NCI-H345 treated with DMSO at 0.1 percent for 48 hours (cell line): ENCODE data around the gene GNA12.
A peak's percentile ranks its signal among the peaks of the same experiment; 100 is the strongest.

Experiments used
- DNase-seq: peaks from one replicate; lab custom pipeline; 2025; ENCODE audit not compliant: unreplicated experiment; lab: John Stamatoyannopoulos, UW

The GNA12 gene

DNA sequence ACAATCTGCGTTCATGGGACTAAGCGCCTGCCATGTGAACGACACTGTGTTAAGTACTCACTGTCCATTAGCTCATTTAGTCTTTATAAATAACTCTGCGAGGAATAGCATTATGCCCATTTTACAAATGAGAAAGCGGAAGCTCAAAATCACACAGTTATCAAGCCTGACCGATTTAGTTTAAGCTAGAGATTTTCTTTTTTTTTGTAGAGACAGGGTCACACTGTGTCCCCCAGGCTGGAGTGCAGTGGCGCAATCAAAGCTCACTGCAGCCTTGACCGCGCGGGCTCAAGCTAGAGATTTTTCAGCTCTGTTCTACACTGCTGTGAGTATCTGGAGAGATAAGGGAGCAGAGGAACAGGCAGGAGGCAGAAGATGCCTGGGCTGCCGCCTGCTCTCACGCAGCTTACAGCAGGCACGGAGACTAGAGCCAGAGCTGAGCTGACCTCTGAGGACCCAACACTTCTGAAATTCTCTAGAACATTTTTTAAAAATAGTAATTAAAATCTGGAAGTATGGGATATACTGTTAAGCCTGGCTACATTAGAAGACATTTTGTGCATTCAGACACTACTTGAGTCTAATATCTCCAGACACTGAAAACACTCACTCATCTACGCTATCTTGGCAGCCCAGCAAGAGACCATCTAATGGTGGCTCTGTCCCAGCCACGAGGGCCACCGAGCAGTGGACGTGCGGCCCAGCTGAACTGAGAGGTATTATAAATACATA is 38.7 kb downstream of the GNA12 start:
- DNase-seq, result no peak

DNA sequence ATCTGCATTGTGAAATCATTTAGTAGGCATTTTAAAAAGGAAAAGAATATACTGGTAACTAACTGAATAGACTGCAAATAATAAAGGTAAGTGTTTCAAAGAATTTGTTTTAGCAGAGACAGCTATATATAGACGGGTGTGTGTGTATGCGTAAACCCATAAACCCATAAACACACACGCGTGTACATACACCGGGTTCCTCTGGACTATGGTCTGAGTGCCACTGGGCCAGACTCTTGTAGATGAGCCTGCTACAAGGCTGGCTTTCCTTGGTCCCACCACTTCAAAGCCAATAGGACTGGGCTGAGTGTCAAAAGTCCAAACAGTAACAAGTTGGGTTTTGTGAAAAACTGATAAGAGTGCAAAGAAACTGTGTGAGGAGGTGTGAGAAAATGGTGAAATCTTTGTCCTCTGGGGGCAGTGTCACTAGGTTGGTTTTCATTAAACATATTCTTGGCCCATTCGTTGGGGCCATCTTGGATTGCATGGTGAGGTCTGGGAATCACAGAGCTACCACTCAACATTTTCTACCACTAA is 39.8 kb downstream of the GNA12 start:
- no peak for DNase-seq

DNA sequence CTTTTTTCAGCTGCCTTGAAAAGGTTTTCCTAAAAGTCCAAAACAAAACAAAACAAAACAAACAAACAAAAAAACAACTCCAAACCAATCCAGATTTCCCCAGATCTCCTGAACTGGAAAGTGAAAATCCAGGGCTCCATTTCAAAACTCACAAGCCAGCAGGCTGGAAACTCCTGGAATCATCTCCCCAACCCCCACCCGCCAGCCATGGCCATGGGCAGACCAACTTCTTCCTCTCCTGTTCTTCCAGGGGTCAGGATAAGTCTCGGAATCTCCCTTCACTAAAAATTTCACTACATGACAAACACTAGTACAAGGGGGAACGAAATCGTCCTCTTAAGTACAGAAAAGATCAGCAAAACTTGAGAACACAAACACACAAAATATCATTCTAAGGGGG is 40.4 kb downstream of the GNA12 start:
- no peak for DNase-seq

DNA sequence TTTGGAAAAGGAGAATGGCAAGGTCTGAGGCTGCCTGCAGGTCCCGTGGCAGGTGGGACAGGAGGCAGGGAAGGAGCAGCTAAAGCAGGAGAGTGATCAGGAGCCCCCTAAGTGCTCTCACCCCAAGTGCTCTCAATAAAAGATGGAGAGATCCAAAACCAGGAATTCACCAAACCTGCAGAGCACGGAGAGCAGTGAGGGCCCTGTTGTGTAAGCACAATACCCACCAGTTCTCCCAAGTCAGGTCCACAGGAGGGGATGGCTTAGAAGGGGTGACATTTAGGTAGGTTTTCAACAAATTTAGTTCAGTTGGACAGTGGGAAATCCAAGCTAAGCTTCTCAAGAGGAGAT is 40.8 kb downstream of the GNA12 start:
- no peak for DNase-seq

DNA sequence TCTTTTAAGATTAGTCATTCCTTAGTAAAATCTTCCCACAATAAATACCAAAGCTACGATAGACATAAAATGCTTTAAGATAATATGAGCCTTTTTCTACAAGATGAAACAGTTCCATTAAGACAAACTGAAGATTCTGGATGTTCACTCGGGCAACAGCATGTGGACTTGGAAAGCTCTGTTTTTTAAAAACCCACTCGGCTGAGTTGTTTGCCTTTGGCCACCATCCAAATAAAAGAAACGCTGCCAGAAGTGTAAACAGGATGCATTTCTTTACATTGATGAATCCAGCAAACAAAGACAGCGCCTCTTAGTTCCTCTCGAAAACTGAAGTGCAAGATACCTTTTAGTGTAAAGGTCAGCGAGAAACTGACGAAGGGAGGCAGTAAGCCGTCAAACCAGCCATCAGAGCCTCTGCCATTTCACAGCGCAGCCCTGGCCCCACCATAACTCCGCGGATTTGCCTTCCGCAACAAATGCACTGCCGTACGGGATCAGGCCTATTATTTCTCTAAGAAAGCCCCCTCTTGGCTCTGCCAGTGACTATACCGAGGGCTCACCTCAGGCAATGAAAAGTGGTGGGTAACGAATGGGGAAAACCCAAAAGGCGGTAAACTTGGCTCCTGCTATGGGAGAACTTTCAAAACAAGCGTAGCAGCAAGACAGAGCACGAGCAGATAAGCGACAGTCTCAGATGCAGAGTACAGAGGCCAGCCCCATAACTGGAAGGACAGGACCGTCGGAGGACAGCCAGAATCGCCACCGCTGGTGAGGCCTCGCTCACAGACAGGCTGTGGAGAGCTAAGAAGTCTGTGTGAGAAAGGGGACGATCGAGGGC is 41.4 kb downstream of the GNA12 start:
- peak; percentile 78 for DNase-seq

DNA sequence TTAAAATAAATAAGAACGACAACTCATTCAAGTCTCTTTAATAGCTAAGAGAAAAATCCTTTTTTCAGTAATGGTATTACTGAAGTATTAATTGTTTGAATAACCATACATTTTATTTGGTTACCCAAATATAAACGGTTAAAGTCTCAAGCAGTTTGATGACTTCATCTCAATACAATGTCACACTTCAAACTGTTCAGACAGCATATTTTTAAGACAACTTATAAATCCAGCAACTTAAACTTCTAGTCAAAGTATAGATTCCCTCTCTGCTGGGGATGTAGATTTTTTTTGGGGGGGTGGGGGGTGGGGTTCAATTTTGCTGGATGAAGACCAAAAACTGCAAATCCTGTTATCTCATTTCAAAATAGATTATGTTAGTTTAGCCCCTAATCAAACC is 42.0 kb downstream of the GNA12 start:
- no peak for DNase-seq

DNA sequence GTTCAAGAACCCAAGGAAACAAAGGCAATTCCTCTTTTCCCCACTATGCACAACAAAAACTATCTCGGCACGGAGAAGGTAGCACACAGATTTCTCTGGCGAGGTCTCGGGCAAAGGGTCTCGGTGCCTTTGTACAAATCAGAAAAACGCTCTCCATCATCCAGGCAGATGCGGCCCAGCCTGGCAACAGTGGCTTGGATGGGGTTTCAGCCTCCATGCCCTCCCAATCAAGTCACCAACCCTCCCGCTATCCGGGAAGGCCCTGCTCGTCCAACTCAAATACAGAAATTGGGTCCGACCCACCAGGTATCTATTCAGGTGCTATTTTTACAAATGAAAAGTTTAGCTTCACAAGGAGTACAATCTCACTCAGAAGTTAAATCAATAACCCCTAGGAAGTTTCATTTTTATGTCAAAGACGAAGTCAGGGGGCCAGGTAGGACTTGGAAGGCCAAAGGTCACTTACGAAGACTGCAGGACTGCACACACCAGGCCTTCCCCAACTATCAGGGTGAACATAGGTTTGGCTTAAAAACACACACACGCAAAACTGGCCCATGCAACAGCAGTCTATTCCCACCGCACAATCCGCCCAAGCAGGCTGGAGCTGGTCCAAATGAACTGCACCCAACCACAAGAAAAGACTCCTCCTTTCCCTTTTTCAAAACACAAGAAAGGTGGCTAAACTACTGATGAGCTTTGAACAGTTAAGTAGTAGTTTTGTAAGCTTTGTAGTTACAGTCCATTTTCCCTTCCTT is 43.0 kb downstream of the GNA12 start:
- no peak for DNase-seq

DNA sequence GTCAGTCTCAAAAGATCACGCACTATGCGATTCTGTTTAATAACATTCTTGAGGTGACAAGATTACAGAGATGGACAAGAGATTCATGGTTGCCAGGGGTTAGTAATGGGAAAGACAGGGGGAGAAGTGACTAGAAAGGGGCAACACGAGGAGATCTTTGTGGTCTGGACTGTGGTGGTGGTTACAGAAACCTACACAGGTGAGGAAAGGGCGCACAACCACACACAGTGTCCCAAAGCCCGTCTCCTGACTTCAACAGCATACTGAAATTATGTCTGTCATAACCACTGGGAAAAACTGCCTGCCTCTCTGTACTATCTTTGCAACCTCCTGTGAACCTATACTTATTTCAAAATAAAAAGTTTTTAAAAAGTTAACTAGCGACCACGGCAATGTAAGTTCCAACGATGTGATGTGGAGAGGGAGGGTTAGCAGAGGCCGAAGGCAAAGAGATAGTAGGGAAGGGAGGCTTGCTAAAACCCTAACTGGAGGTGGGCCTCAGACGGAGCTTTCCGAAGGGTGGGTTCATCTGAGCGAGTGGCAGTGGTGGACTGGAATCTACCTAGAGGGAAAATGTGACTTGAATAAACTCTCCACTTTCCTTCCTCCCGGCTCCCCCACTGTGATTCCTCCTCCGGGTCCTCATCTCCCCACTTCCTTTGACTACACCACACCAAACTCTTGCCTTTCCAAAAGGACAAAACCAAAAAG is 43.7 kb downstream of the GNA12 start:
- DNase-seq, result no peak

DNA sequence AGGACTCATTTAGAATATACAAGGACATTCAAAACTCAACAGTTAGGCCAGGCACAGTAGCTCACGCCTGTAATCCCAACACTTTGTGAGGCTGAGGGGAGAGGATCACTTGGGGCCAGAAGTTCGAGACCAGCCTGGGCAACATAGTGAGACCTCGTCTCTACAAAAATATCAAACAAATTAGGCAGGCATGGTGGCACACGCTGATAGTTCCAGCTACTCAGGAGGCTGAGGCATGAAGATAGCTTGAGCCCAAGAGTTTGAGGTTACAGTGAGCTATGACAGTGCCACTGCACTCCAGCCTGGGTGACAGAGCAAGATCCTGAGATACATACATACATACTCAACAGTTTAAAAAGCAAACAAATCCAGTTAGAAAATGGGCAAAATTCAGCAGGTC is 44.9 kb downstream of the GNA12 start:
- DNase-seq, result no peak

DNA sequence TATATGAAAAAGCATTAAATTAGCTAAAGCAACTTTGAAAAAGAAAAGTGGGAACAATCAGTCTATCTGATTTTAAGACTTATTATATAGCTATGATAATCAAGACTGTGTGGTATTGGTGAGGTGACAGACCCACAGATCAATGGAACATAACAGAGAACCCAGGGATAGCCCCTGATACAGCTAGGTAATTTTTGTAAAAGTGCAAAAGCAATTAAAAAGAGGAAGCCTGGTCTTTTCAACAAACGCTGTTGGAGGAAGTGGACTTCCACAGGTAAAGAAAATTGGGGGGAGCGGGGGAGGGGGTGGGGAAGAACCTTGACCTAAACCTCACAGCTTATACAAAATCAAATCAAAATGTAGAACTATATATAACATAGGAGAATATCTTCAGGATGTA is 45.4 kb downstream of the GNA12 start:
- no peak for DNase-seq

DNA sequence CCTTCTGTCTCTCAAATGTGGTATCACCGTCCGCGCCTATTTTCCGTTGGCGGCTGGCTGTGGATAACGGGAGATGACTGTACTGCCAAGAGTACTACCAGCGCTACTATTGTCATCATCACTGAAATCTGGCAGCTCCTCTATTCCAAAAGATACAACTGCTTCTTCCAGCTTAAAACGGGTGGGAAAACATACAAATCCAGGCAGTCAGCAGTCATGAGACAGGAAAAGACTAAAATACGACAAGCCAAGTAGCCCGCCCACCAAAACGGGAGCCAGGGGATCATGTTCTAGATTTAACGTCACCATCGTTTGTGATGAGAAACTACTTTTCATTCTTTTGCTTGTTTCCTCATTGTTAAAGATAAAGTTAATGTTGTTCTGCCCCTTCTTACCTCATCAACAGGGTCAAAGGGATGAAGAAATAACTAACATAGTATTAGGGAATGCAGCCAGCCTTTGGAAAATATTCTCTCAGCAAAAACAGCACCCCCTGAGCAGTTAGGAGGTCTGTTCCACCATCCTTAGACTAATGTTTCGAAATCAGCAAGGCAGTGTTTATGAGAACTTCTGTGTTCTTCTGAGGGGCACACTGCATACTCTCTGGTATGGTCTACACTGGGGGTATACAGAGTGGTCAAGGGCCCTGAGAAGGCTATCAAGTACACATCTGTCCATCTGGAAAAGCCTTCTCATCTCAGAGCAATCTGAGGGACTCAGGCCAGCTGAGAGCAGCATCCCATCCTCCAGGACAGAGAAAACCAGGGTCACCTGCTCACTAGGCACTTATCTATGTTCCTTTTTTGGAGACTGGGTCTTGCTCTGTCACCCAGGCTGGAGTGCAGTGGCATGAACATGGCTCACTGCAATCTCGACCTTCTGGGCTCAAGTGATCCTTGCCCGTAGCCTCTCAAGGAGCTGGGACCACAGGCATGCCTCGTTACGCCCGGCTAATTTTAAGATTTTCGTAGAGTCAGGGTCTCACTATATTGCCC is 47.5 kb downstream of the GNA12 start:
- no peak for DNase-seq

DNA sequence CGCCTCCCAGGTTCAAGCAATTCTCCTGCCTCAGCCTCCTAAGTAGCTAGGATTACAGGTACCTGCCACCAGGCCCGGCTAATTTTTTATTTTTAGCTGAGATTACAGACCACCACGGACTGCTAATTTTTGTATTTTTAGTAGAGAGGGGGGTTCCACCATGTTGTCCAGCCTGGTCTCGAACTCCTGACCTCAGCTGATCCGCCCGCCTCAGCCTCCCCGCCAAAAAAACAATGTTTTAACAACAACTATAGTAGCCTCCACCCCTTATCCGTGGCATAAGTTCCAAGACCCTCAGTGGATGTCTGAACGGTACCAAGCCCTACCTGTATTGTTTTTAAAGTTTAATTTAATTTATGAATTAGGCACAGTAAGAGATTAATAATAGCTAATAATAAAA is 48.2 kb downstream of the GNA12 start:
- DNase-seq, result no peak

DNA sequence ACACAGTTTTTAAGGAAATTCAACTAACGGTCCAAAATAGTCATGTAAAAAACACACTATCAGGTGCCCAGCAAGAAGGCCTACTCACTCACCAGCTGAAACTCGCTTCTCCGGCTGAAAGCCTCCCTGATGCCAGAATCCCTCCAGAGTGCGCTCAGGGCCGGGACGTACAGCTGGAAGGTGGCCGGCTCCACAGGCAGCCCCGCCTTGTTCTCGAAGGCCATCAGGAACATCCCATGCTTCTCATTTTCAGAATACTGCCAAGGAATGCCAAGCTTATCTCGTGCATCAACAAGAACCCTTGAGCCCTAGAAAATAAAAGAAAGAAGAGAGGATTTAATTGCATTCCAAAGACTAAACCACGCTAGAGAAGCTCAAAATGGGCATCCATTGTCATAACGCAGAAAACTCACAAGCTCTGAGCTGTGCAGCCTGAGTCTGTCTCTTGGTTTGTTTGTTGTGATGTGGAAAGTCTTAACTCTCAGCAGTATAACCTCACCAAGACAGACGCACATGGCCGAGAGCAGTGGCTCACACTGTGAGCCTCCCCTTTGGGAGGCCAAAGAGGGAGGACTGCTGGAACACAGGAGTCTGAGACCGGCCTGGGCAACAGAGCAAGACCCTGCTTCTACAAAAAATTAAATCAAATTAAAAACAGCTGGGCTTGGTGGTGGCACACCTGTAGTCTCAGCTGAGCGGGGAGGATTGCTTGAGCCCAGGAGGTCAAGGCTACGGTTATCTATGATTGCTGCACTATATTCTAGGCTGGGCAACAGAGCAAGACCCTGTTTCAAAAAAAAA is 49.1 kb downstream of the GNA12 start:
- no peak for DNase-seq

DNA sequence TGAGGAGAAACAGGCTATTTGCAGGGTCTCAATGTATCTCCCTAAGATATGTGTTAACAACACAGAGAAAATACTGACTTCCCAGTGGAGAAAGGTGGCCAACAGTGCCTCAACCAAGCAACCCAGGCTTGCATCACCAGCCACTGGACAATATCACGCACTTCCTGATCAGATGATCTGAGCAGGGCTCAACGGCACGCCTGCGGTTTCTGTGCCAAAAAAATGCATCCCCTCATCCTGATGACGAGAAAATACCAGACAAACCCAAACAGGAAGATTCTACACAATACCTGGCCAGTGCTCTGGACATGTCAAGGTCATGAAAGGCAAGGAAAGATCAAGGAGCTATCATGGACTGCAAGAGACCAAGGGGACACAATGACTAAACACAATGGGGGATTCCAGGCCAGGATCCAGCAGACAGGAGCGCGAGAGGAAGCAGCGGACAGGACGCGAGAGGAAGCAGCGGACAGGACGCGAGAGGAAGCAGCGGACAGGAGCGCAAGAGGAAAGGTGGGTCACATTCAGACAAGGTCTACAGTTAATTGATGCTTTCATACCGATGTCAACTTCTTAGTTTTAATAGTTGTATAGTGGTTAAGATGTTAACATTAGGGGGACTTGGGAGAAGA is 51.1 kb downstream of the GNA12 start:
- DNase-seq, result no peak

DNA sequence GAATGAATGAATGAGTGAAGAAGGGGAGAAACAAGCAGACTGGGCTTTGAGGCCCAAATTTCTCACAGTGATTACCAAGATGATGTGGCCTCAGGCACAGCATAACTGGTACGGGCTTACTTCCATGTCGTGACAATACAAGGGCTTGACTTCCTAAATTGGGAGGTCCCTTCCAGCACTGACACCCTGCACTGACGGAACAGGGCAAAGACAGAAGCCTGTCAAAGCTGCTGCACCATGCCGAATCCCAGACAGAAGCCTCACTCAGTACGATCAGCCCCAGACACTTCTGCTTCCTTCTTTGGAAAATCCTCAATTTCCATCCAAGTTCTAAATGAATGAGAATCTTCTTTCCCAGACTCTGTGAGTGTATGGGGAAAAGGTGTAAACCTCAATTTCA is 51.9 kb downstream of the GNA12 start:
- no peak for DNase-seq

DNA sequence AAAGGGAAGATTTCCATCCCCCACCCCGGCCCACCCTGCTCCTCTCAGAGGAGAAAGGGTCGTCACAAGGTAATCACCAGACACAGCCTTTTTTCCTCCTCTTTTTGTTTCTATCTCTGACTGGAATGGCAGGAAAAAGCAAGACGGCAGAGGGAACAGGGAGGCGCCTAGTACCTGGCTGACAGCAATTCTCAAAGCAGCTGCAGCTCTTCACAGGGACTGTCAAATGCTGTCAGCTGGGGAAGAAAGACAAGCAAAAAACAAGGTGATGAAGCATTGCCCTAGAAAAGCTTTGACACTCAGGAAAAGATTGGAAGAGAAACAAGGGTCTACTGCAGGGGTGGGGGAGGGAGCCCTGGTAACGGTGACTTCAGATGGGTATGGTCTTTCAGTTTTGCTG is 52.7 kb downstream of the GNA12 start:
- DNase-seq, result no peak

DNA sequence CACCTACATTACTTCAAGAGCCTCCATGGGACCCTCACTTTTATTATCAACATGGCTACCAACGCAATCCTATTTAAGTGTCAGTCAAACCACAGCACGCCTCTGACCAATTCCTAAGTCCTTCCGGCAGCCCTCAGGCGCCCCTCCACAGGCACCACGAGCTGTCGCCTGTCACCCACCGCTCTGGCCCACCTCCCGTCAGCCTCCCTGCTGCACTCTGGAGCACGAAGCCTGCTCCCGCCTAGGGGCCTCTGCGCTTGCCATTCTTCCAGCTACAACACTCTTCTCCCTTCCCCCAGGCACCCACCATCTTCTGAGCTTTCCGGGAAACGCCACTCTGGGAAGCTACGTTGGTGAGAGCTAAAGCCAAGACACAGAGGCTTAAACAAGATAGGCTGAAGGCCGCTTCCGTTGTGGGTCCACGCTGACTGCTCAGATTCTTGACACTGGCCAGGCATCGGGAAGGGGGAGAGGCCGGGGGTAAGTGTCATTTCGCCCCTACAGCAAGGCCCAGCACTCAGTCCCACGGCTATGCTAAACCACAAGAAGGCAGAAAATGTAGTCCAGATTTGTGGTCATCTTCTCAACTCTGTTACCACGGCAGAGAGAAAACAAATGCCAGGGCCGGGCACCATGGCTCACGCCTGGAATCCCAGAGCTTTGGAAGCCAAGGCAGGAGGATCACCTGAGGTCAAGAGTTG is 56.7 kb downstream of the GNA12 start:
- DNase-seq, result no peak

DNA sequence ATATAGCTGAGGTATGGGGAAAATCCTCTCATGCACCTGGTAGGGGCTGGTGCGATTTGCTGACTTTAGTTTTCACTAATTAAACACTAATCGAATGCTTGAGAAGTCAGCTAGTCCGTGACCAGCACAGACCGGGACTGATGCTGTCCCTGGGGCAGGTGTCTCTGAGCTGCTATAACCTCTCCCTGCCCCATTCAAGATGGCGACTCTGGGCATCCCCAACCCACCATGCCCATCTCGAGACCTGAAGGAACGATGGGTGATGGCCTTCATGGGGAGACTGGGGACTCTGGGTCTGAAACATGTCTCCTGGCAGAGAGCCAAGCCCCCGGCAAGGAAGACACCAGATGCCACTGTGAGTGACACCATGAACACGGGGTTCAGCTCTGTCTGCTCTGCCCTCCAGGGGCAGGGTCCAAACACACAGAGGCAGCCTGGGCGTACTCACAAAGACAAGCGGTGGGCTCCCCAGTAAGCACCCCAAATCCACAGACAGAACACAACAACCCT is 57.4 kb downstream of the GNA12 start:
- no peak for DNase-seq
